Mucosa of rectum (tissue), 2 donors: ENCODE measurements around the gene IGFN1.

Experiments
- H3K27ac ChIP-seq, 2 donors: one replicate each; pipeline ENCODE4 v1.7.0; 2013; ENCODE audit warnings: inconsistent platforms in 2 of 2, low read depth in 2 of 2, low read length in 2 of 2
- H3K27me3 ChIP-seq, 2 donors: one replicate each; pipeline ENCODE4 v1.7.0; 2013; ENCODE audit warnings: low read length in 2 of 2; ENCODE audit not compliant: control insufficient read depth in 2 of 2, insufficient read depth in 2 of 2
- H3K36me3 ChIP-seq, 2 donors: one replicate each; pipeline ENCODE4 v1.7.0; 2013; ENCODE audit warnings: low read length in 2 of 2; ENCODE audit not compliant: control insufficient read depth in 2 of 2, insufficient read depth in 2 of 2
- H3K4me1 ChIP-seq, 2 donors: one replicate each; pipeline ENCODE4 v1.7.0; 2013; ENCODE audit warnings: low read length in 2 of 2, mild to moderate bottlenecking in 1 of 2; ENCODE audit not compliant: control insufficient read depth in 2 of 2, insufficient read depth in 2 of 2
- H3K4me3 ChIP-seq, 2 donors: one replicate each; pipeline ENCODE4 v1.7.0; 2013; ENCODE audit warnings: low read length in 2 of 2
- H3K9ac ChIP-seq, 2 donors: one replicate each; pipeline ENCODE4 v1.7.0; 2013; ENCODE audit warnings: low read length in 2 of 2, low read depth in 1 of 2, mild to moderate bottlenecking in 1 of 2
- H3K9me3 ChIP-seq, 2 donors: one replicate each; pipeline ENCODE4 v1.7.0; 2013; ENCODE audit warnings: low read length in 2 of 2; ENCODE audit not compliant: control insufficient read depth in 2 of 2
- donor health status: healthy.
- donor health status: Normal muscosa, but diverticular disease.

The IGFN1 gene

DNA sequence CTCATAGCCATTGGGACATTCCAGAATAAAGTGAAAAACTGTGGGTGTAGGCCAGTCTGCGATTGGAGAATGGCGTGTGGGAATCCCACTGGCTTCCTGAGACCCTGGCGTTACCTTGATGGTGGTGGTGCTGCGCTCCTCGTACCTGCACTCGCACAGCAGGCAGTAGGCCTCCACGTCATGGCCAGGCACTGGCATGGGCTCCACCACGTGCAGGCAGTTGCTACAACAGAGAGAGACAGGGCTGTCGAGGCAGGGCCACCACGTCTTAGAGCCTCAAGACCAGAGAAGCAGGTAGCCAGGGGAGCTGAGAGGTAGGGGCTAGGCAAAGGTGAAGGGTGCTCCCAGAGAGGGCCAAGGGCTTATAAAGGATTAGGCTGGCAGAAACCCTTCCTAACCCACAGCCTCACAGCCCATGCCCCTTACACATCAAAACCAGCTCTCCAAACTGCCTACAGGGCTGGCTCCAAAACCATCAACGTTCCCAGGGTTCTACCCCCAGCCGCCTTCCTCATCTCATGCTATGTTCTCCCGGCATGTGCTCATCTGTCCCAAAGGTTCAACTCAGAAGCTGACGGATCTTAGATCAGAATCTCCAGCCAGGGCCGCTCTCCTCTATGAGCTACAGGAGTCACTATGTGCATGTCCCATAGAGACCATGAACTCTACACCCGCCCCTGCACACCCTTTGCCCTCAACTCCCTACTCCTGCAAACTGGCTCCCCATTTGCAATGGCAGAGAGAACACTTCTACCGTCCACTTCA, 43.8 kb upstream of the IGFN1 start:
- Histone ChIP-seq H3K27ac (no peak overlapping the region), H3K9me3 (no peaks in the 10 kb centered on the region), H3K4me3 (no peak overlapping the region), H3K36me3 (peaks cover 31 to 49% of the 10 kb centered on the region in 2 donors), H3K9ac (no peak overlapping the region), H3K27me3 (no peaks in the 10 kb centered on the region), H3K4me1 (no peaks in the 10 kb centered on the region)

DNA sequence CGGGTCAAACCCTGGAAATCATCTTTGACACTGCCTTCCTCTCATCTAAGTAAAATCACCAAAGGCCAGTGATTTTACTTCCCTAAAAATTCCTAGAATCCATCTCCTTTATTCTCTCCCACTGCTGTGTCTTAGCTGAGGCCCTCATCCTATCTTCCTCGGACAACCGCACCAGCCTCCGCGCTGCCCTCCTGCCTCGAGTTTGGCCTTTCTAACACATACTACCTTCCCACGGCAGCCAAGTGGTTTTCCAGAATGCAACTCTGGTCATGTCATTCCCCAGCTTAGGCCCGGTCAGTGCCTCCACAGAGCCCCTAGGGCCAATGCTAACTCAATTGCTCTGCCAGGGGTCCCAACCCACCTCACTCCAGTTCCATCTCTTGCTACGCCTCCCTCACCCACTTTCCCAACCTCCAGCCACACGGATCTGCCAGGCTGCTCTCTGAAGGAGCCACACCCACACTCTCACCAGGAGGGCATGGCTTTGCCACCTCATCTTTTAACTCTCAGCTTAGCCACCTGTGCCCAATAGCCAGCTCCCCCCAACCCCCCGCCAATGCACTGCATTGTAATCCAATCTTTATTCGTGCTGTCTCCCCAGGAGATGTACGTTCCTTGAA, 43.1 kb upstream of the IGFN1 start:
- Histone ChIP-seq H3K4me1 (no peaks in the 10 kb centered on the region), H3K36me3 (peaks cover 26 to 46% of the 10 kb centered on the region in 2 donors), H3K9ac (no peak overlapping the region), H3K27ac (no peak overlapping the region), H3K4me3 (no peak overlapping the region), H3K9me3 (no peaks in the 10 kb centered on the region), H3K27me3 (no peaks in the 10 kb centered on the region)

DNA sequence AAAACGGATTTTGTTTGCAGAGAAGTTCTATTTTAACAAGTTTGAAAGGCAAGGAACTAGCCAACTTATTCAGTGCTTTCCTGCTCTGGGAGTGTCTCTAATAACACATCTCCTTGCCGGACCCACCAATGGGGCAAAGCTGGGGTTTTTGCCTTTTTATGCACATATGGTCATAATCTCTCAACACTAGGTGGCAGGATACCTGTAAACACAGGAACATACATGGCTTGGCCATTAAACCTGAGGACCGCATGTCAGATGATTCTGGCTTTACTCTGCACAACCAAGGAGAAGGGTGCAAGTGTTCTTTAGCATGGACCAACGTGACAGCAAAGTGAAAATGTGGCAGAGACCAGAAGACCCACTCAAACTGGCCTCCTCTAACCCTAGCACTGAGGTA, 41.2 kb upstream of the IGFN1 start:
- no peak overlapping the region for H3K4me3 ChIP-seq
- H3K4me1 ChIP-seq, result peaks cover 0 to 5% of the 10 kb centered on the region in 2 donors
- H3K27me3 ChIP-seq, result no peaks in the 10 kb centered on the region
- peaks cover 15 to 28% of the 10 kb centered on the region in 2 donors for H3K36me3 ChIP-seq
- no peak overlapping the region for H3K9ac ChIP-seq
- no peak overlapping the region for H3K27ac ChIP-seq
- no peaks in the 10 kb centered on the region for H3K9me3 ChIP-seq

DNA sequence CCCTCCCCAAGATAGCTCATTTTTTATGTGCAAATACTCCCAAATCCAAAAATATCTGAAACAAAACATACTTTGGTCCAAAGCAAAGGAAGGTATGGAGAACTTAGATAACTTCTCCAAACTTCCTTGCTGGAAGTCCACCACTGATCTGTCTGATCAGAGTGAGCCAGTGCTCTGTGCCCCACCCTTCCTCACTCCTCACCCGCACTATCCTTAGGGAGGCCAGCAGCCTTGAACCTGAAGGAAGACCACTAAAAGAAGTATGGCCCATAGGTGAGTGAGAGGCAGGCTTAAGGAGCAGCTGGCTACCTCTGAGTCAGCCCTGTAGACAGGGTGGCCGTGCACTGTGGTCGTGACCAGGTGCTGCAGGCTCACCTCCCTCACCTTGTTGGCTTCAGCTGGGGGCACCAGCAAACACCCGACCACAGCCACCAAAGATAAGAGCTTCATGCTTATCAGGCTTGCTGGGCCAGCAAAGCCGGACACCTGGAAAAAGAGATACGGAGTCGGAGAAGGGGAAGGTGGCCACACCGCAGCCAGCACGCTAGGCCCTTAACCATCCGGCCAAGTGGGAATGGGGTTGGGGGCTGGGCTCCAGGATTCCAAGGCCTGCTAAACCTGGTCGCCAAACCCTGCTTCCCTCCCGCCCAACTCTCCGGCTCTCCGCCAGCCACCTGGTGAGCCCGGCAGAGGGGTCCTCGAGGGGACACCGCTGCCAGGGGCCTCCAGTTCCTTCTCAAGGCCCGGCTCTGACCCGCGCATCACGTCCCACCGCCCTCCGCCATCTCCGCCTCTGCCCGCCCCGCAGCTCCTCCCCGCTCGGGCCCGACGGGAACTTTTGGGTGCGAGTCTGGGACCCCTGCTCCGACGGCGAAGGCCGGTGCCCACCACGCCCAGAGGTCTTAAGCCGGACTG, 36.9 kb upstream of the IGFN1 start:
- peaks cover 0 to 9% of the 10 kb centered on the region in 2 donors for H3K4me1 ChIP-seq
- no peaks in the 10 kb centered on the region for H3K27me3 ChIP-seq
- peaks cover 2 to 8% of the 10 kb centered on the region in 2 donors for H3K36me3 ChIP-seq
- peak overlapping the region; percentile 77 to 79 for H3K4me3 ChIP-seq
- H3K9ac ChIP-seq, result peak overlapping the region; percentile 66 to 74
- peaks cover 0 to 2% of the 10 kb centered on the region in 2 donors for H3K9me3 ChIP-seq
- peak overlapping the region in 1 of 2 donors; percentile 23 for H3K27ac ChIP-seq

DNA sequence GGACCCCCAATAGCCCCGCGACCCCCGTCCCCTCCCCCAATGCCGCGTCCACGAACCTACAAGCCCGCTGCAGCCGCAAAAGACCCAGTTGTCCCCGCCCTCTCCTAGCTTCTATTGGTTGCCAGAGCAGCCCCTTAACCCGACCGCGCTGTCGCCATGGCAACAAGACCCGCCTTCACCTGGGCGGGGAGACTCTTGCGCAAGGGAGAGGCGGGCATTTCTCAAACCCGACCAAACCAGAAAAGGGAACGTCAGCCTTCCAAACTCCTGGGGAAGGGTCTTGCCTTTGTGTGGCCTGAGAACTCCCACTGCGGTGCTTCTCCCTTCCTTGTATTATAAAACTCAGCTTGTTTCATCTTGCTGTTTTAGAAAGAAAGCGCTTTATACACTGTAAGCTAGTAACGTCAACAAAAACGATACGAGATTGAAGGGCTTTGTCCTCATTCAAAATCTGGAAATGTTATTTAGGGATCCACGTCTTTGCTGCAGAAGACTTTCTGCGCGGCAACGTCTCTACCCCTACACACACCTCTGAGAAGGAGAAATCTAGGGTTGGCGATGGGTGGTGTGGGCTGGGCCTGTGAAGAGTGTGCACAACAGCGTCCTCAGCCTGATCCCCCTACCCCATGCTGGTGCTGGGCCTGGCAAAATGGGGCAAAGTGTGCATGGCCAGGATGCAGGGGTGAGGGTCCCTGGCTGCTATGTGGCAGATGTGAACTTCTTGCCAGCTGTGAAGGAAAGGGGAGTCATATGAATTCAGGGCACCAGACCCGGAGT, 36.0 kb upstream of the IGFN1 start, which contains the start of gene TMEM9:
TMEM9 (minus strand) TSS at position 86 of the 777 bp plus-strand sequence. CDS start 551 bp downstream, outside the sequence.
- Histone ChIP-seq H3K4me1 (peaks cover 0 to 9% of the 10 kb centered on the region in 2 donors), H3K9me3 (peaks cover 0 to 2% of the 10 kb centered on the region in 2 donors), H3K9ac (peak within 1 kb of the TSS; percentile 66 to 74), H3K27ac (peak within 1 kb of the TSS in 1 of 2 donors; percentile 37), H3K4me3 (peak within 1 kb of the TSS; percentile 77 to 79), H3K36me3 (peaks cover 0 to 7% of the 10 kb centered on the region in 2 donors), H3K27me3 (no peaks in the 10 kb centered on the region)

DNA sequence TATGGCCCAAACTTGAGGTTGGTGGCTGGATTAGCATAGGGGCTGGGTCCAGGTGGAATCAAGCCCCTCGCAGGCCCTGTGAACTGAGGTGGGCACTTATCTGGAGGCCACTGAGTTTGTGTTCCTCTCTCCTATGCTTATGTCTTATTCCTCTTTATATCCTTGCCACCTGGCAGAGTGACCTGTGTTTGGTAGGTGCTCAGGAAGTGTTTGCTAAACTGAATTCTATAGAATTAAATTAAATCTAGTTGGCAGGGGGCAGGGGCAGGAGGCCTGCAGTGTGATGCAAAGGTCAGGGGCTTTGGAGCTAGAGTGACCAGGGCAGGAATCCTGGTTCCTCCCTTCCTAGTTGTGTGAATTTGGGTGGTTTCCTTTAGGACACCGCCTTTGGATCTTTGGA, 35.3 kb upstream of the IGFN1 start:
- peaks cover 0 to 2% of the 10 kb centered on the region in 2 donors for H3K36me3 ChIP-seq
- no peaks in the 10 kb centered on the region for H3K27me3 ChIP-seq
- H3K4me1 ChIP-seq, result peaks cover 0 to 9% of the 10 kb centered on the region in 2 donors
- H3K9me3 ChIP-seq, result peaks cover 0 to 2% of the 10 kb centered on the region in 2 donors
- no peak overlapping the region for H3K4me3 ChIP-seq
- H3K9ac ChIP-seq, result no peak overlapping the region
- H3K27ac ChIP-seq, result no peak overlapping the region

DNA sequence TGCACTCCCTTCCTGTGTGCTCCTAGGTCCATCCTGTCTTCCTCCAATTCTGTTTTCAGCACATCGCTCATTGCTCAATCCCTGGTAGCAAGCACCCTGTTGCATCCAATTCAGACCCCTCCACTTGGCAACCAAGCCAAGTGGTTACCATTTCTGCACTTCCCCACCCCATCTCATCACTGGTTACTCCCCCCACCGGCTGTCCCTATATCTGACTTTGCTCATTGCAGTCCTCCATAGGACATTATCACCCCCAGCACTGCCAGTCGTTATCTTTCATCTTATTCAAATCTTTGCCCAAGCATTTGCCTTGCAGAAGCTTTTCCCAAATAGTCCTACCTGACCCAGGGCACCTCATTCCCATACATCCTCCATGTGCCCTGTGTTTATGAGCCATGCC, 34.3 kb upstream of the IGFN1 start:
- Histone ChIP-seq H3K36me3 (peaks cover 0 to 2% of the 10 kb centered on the region in 2 donors), H3K27ac (no peak overlapping the region), H3K27me3 (no peaks in the 10 kb centered on the region), H3K9ac (no peak overlapping the region), H3K4me1 (peaks cover 0 to 9% of the 10 kb centered on the region in 2 donors), H3K4me3 (no peak overlapping the region), H3K9me3 (peaks cover 0 to 2% of the 10 kb centered on the region in 2 donors)

DNA sequence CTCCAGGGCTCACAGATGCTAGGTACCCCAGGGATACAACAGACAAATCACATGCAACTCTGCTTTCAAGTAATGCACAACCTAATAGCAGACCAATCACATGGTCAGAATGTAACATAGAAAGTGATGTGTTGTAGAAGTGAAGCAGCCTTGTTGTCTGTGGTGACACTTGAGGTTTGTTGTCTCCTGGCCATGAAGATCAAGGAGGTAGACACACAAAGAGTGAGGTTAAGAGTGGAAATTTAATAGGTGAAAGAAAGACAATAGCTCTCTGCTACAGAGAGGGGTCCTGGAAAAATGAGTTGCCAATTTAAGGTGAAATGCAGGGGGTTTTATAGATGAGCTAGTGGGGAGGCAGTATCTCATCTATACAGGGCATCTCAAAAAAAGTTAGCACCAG, 33.8 kb upstream of the IGFN1 start:
- peaks cover 0 to 2% of the 10 kb centered on the region in 2 donors for H3K9me3 ChIP-seq
- H3K27ac ChIP-seq, result no peak overlapping the region

DNA sequence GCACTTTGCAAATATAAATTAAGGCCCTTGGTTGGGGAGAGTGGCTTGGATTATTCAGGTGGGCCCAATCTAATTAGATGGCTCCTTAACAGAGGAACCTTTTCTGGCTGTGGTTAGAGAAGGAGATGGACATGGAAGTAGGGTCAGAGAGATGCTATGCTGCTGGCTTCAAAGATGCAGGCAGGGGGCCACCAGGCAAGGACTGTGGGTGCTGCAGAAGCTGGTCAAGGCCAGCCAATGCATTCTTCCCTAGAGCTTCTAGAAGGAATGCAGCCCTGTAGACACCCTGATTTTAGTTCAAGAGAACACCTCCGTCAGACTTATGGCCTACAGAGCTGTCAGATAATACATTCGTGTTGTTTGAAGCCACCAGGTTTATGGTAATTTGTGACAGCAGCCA, 32.7 kb upstream of the IGFN1 start:
- Histone ChIP-seq H3K27ac (no peak overlapping the region), H3K9ac (no peak overlapping the region), H3K4me1 (peaks cover 0 to 9% of the 10 kb centered on the region in 2 donors), H3K9me3 (peaks cover 0 to 2% of the 10 kb centered on the region in 2 donors), H3K36me3 (no peaks in the 10 kb centered on the region), H3K4me3 (no peak overlapping the region), H3K27me3 (no peaks in the 10 kb centered on the region)

More for the DNA sequence above, 33.8 kb upstream of the IGFN1 start:
- peaks cover 0 to 9% of the 10 kb centered on the region in 2 donors for H3K4me1 ChIP-seq
- no peaks in the 10 kb centered on the region for H3K36me3 ChIP-seq
- no peak overlapping the region for H3K9ac ChIP-seq
- H3K4me3 ChIP-seq, result no peak overlapping the region
- H3K27me3 ChIP-seq, result no peaks in the 10 kb centered on the region
